Neural crest cell (in vitro differentiated cells): Measurements from ENCODE around the gene PHACTR1. TPM values are rescaled to one million over a fixed set of nuclear protein-coding genes. Genes with fewer than 3 reads are reported as not detected.

ENCODE experiments used
- DNase-seq: peaks from one replicate; pipeline ENCODE4 v3.0.0; 2021; ENCODE audit warnings: low read depth, mixed read lengths, low spot score
- H3K27ac Mint-ChIP-seq: one replicate; pipeline ENCODE4 v1.8.0; 2021; ENCODE audit warnings: mild to moderate bottlenecking, mixed read lengths; ENCODE audit not compliant: unreplicated experiment
- H3K27me3 Mint-ChIP-seq: 2 replicates; pipeline ENCODE4 v1.8.0; 2021; ENCODE audit warnings: low read depth, mild to moderate bottlenecking, mixed read lengths
- H3K36me3 Mint-ChIP-seq: 2 replicates; pipeline ENCODE4 v1.8.0; 2021; ENCODE audit warnings: low read depth, mild to moderate bottlenecking, mixed read lengths
- H3K4me1 Mint-ChIP-seq: 2 replicates; pipeline ENCODE4 v1.8.0; 2021; ENCODE audit warnings: mixed read lengths
- H3K4me3 Mint-ChIP-seq: one replicate; pipeline ENCODE4 v1.8.0; 2021; ENCODE audit warnings: mild to moderate bottlenecking, mixed read lengths
- H3K9me3 Mint-ChIP-seq: 2 replicates; pipeline ENCODE4 v1.8.0; 2021; ENCODE audit warnings: mixed read lengths
- total RNA-seq: library from RNA; stranded (reverse); gene quantifications from 2 replicates; pipeline ENCODE4 v1.2.1, GENCODE V29; 2021
- TF ChIP-seq, protein P1 (sequence below): fragments of 200-600 bp; sonication (generic); conservative IDR thresholded peaks from 2 replicates; pipeline ENCODE4 v1.5.0; 2021; ENCODE audit warnings: antibody characterized with exemption, mild to moderate bottlenecking

Gene PHACTR1
- total RNA-seq, 1 donor from 2014 or later = 10.4 TPM

DNA sequence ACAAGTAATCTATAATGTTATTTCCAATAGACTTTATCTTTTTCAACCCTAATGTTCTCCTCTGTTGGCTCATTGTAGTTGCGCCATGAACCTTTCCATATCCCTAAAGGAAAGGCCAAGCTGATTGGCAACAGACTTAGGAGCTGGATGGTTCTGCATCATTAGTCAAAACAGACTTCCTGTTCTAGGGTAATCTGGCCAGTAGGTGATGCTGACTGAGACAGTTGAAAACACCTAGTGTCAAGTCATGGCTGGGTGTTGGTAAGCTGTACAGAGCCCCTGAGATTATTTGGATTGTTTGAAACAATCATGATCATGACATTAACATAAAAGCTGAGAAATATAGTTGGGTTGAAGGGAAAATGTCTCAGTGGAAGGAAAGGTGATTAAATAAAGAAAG, 231.4 kb downstream of the PHACTR1 start:
- H3K9me3 Mint-ChIP-seq = peaks cover 2% of the 10 kb centered on the region
- no peaks in the 10 kb centered on the region for H3K36me3 Mint-ChIP-seq
- H3K27ac Mint-ChIP-seq = no peak overlapping the region
- TF ChIP-seq, protein P1, sequence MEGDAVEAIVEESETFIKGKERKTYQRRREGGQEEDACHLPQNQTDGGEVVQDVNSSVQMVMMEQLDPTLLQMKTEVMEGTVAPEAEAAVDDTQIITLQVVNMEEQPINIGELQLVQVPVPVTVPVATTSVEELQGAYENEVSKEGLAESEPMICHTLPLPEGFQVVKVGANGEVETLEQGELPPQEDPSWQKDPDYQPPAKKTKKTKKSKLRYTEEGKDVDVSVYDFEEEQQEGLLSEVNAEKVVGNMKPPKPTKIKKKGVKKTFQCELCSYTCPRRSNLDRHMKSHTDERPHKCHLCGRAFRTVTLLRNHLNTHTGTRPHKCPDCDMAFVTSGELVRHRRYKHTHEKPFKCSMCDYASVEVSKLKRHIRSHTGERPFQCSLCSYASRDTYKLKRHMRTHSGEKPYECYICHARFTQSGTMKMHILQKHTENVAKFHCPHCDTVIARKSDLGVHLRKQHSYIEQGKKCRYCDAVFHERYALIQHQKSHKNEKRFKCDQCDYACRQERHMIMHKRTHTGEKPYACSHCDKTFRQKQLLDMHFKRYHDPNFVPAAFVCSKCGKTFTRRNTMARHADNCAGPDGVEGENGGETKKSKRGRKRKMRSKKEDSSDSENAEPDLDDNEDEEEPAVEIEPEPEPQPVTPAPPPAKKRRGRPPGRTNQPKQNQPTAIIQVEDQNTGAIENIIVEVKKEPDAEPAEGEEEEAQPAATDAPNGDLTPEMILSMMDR = no peak
- H3K27me3 Mint-ChIP-seq = peaks cover 3% of the 10 kb centered on the region
- no peak for DNase-seq
- H3K4me1 Mint-ChIP-seq = peaks cover 8% of the 10 kb centered on the region
- no peak overlapping the region for H3K4me3 Mint-ChIP-seq

DNA sequence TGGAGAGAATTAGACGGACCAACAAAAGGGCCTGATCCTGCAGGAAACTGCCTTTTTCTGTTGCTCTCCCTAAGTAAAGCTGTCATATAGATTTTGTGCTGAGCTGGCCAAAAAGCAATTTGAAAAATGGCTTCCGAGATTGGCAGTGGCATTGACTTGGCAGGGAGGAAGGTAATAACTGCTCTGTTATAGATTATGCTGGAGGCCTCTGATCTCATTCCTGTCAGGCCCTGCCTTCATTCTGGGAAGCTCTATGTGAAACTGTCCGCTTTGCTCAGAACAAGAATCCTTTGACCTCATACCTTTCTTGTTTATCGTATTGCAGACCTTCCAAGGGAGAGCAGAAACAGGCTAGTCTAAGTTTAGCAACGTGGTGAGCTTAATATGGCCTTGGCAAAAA, 234.4 kb downstream of the PHACTR1 start:
- H3K27ac Mint-ChIP-seq = no peak overlapping the region
- H3K4me3 Mint-ChIP-seq = no peak overlapping the region
- no peaks in the 10 kb centered on the region for H3K36me3 Mint-ChIP-seq
- peaks cover 8% of the 10 kb centered on the region for H3K4me1 Mint-ChIP-seq
- no peak for DNase-seq
- peaks cover 23% of the 10 kb centered on the region for H3K27me3 Mint-ChIP-seq
- TF ChIP-seq, protein P1 = no peak
- peaks cover 2% of the 10 kb centered on the region for H3K9me3 Mint-ChIP-seq

DNA sequence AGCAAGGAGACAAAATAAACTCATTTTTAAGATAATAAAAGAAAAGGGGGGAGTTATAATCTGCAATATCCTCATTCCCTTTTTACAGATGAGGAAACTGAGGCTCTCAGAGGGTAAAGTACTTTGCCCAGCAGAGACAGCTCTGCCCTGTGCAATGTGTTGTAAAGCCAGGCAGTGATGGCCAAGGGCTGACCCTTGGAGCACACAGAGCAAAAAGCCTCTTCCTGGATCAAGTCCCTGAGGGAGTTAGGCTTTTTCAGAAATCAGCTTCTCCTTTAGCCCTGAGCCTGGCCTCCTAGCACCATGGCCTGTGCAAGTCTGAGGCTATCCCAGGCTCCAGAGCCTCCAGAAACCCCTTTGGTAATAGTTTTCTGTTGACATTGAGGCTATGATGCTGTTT, 234.8 kb downstream of the PHACTR1 start:
- Mint-ChIP-seq H3K36me3 (no peaks in the 10 kb centered on the region), H3K4me1 (peaks cover 8% of the 10 kb centered on the region)

DNA sequence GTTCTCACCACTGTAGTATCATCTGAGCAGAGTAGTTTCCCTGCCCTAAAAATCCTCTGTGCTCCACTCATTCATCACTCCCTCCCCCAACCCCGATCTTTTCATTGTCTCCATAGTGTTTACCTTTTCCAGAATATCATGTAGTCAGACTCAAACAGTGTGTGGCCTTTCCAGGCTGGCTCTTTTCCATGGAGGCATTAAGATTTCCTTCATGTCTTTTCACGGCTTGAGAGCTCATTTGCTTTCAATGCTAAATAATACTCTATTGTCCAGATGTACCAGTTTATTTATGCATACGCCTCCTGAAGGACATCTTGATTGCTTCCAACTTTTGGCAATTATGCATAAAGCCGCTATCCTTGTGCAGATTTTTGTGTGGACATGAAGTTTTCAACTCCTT, 235.8 kb downstream of the PHACTR1 start:
- TF ChIP-seq, protein P1 = no peak
- H3K36me3 Mint-ChIP-seq = no peaks in the 10 kb centered on the region
- H3K4me3 Mint-ChIP-seq = no peak overlapping the region
- DNase-seq = no peak
- H3K9me3 Mint-ChIP-seq = peaks cover 2% of the 10 kb centered on the region
- H3K27ac Mint-ChIP-seq = peak overlapping the region; percentile 36
- H3K27me3 Mint-ChIP-seq = peaks cover 36% of the 10 kb centered on the region
- peaks cover 9% of the 10 kb centered on the region for H3K4me1 Mint-ChIP-seq

More for the DNA sequence above, 234.8 kb downstream of the PHACTR1 start:
- Mint-ChIP-seq H3K9me3 (peaks cover 2% of the 10 kb centered on the region), H3K4me3 (no peak overlapping the region), H3K27me3 (peaks cover 27% of the 10 kb centered on the region), H3K27ac (no peak overlapping the region)
- TF ChIP-seq, protein P1 = no peak
- no peak for DNase-seq

DNA sequence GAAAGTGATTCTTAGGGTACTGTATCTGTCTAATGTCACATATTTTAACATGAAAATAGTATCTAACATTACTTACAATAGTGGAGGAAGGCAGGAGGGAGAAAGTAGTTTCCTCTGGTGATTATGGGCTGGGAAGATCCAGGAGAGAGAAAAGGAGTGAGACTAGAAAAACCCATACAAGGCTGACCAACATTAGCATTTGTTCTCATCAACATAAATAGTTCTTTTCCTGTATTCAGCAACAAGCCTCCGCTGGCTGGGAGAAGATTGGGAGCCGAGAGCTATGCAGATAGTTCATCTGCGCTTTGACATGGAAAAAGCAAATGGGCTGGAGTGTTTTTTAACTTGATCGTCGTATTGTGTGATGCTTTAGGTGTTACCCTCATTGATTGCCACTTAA, 239.4 kb downstream of the PHACTR1 start:
- DNase-seq = no peak
- H3K9me3 Mint-ChIP-seq = no peaks in the 10 kb centered on the region
- no peaks in the 10 kb centered on the region for H3K36me3 Mint-ChIP-seq
- H3K27me3 Mint-ChIP-seq = peaks cover 71% of the 10 kb centered on the region
- no peak overlapping the region for H3K27ac Mint-ChIP-seq
- no peak overlapping the region for H3K4me3 Mint-ChIP-seq
- H3K4me1 Mint-ChIP-seq = peaks cover 21% of the 10 kb centered on the region
- TF ChIP-seq, protein P1 = no peak

DNA sequence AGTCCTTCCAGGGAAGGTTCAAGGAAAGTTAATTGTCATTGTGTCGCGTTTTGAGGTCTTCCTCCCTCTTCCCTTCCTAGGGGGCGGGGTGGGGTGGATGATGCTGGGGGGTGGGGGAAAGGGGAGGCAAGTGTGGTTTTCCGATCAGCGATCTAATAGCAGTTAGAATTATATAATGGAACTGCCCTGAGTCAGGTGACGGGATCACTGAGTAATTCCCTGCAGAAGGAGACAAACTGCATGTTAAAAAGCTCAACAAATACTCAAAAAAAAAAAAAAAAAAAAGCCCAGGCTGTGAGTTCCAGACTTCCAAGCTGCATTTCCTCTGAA, 240.4 kb downstream of the PHACTR1 start:
- Mint-ChIP-seq H3K4me1 (peaks cover 21% of the 10 kb centered on the region), H3K4me3 (peak overlapping the region; percentile 2), H3K36me3 (no peaks in the 10 kb centered on the region), H3K27me3 (peaks cover 76% of the 10 kb centered on the region), H3K9me3 (no peaks in the 10 kb centered on the region), H3K27ac (no peak overlapping the region)
- DNase-seq = no peak
- TF ChIP-seq, protein P1 = no peak
